Measurements from ENCODE around the gene SYT7. TPM values are rescaled to one million over a fixed set of nuclear protein-coding genes. Genes with fewer than 3 reads are reported as not detected.

Gene SYT7
- total and polyA plus RNA-seq, 10 of the 15 experiments (the other 5 are each of a cell fraction or from before 2014, with no cell fraction given): not detected

DNA sequence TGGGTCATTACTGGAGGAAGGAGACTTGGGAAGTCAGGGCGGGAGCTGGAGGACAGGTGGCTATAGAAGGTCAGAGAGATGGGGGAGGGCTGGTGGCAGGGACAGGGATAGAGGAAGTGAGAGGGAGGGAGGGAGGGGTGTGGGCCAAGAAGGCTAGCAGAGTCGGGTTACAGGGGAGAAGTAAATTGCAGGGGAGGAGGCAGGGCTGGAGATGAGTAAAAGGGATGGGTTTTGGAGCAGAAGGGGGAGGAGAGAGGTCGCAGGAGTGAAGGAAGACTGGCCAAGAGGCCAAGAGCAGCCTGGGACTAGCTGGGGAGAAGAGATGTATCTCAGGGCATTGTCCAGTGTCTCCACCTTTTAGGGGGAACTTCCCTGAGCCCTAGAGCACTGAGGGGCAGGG lies 39.3 kb downstream of the SYT7 start:
- H3K9ac ChIP-seq (ENCODE audit: control insufficient read depth, insufficient read depth, low read length): no peak overlapping the region
- H4K20me1 ChIP-seq (ENCODE audit: control insufficient read depth, insufficient read depth): no peaks in the 10 kb centered on the region
- no peak for FAIRE-seq
- DNase-seq (ENCODE audit: low read depth, low spot score): no peak
- ATAC-seq: peak; percentile 55
- TF ChIP-seq SPI1 (IDR thresholded peaks at IDR 0.05; ENCODE audit: borderline replicate concordance, insufficient read depth, low read depth, low read length) (peak; percentile 35; the same call in 1 of the 2 replicates), NRF1 (conservative IDR thresholded peaks at IDR 0.05; ENCODE audit: low read depth, low read length) (no peak), ASH2L (IDR thresholded peaks at IDR 0.05; ENCODE audit: borderline replicate concordance, low read depth) (no peak)
- TF ChIP-seq, protein P1, sequence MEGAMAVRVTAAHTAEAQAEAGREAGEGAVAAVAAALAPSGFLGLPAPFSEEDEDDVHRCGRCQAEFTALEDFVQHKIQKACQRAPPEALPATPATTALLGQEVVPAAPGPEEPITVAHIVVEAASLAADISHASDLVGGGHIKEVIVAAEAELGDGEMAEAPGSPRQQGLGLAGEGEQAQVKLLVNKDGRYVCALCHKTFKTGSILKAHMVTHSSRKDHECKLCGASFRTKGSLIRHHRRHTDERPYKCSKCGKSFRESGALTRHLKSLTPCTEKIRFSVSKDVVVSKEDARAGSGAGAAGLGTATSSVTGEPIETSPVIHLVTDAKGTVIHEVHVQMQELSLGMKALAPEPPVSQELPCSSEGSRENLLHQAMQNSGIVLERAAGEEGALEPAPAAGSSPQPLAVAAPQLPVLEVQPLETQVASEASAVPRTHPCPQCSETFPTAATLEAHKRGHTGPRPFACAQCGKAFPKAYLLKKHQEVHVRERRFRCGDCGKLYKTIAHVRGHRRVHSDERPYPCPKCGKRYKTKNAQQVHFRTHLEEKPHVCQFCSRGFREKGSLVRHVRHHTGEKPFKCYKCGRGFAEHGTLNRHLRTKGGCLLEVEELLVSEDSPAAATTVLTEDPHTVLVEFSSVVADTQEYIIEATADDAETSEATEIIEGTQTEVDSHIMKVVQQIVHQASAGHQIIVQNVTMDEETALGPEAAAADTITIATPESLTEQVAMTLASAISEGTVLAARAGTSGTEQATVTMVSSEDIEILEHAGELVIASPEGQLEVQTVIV (IDR thresholded peaks at IDR 0.05; ENCODE audit: borderline replicate concordance, partially characterized antibody): no peak
- H3K27me3 ChIP-seq (replicated peaks in 1 of 2; ENCODE audit: control insufficient read depth in 2 of 2, insufficient read depth in 2 of 2, low read length in 1 of 2): no peaks in the 10 kb centered on the region; a peak in 2 of 4 replicates
- no peaks in the 10 kb centered on the region for H3K4me1 ChIP-seq (ENCODE audit: control insufficient read depth, insufficient read depth, low read length)
- no TSS peak for BruUV-seq (replicated peaks)
- WGBS (ENCODE audit: insufficient coverage, insufficient replicate concordance, low lambda C conversion rate, missing lambda C conversion rate): 0% methylated on average over 2 of the region's 3 CpGs
- H3K9me3 ChIP-seq (replicated peaks; ENCODE audit: control insufficient read depth, insufficient read depth, low read length): no peaks in the 10 kb centered on the region; the same call in 2 of the 3 replicates
- SMC1A ChIA-PET (ENCODE audit: uncharacterized antibody, unreplicated experiment): no interaction called here
- no peak overlapping the region for H3K27ac ChIP-seq (ENCODE audit: control insufficient read depth, insufficient read depth)
- no peak overlapping the region for H3K4me2 ChIP-seq (ENCODE audit: control insufficient read depth, insufficient read depth)
- H3K4me3 ChIP-seq: no peak overlapping the region
- no peak overlapping the region for H2AFZ ChIP-seq (ENCODE audit: control insufficient read depth, low read depth, low read length)
- CTCF ChIA-PET: no interaction called here
- H3K36me3 ChIP-seq (ENCODE audit: control insufficient read depth in 2 of 2, insufficient read depth in 2 of 2, low read length in 1 of 2): no peaks in the 10 kb centered on the region
- POLR2A ChIA-PET: no interaction called here
- no peaks in the 10 kb centered on the region for H3K79me2 ChIP-seq (ENCODE audit: control insufficient read depth, insufficient read depth, low read length)
- in situ Hi-C loops (cut with MboI) (no loop called here), intact Hi-C loops (cut with micrococcal nuclease; ENCODE audit: unreplicated experiment) (no loop called here)
- RAD21 ChIA-PET (ENCODE audit: unreplicated experiment): no interaction called here

GRCh38 chr11:61540528-61540927 lies 40.3 kb downstream of the SYT7 start:
- WGBS (ENCODE audit: insufficient coverage, insufficient replicate concordance, low lambda C conversion rate, missing lambda C conversion rate): 0% methylated on average over 9 of the region's 9 CpGs
- BruUV-seq (replicated peaks): no TSS peak

More at GRCh38 chr11:61540528-61540927, 40.3 kb downstream of the SYT7 start:
- ChIA-PET CTCF (interaction anchor here (1.4 to 1.7 kb wide), 2 partner anchors 24 to 94 kb away, joined by 5 read pairs; no protein-coding TSS in a partner anchor), POLR2A (no interaction called here), SMC1A (ENCODE audit: uncharacterized antibody, unreplicated experiment) (no interaction called here), RAD21 (ENCODE audit: unreplicated experiment) (no interaction called here)
- Histone ChIP-seq H3K36me3 (ENCODE audit: control insufficient read depth in 2 of 2, insufficient read depth in 2 of 2, low read length in 1 of 2) (no peaks in the 10 kb centered on the region), H3K9me3 (replicated peaks; ENCODE audit: control insufficient read depth, insufficient read depth, low read length) (no peaks in the 10 kb centered on the region; the same call in 2 of the 3 replicates), H3K4me2 (ENCODE audit: control insufficient read depth, insufficient read depth) (no peak overlapping the region), H3K9ac (ENCODE audit: control insufficient read depth, insufficient read depth, low read length) (no peak overlapping the region), H3K27ac (ENCODE audit: control insufficient read depth, insufficient read depth) (no peak overlapping the region), H2AFZ (ENCODE audit: control insufficient read depth, low read depth, low read length) (no peak overlapping the region), H3K4me1 (ENCODE audit: control insufficient read depth, insufficient read depth, low read length) (no peaks in the 10 kb centered on the region), H3K79me2 (ENCODE audit: control insufficient read depth, insufficient read depth, low read length) (no peaks in the 10 kb centered on the region), H3K4me3 (no peak overlapping the region), H4K20me1 (ENCODE audit: control insufficient read depth, insufficient read depth) (no peaks in the 10 kb centered on the region), H3K27me3 (replicated peaks in 1 of 2; ENCODE audit: control insufficient read depth in 2 of 2, insufficient read depth in 2 of 2, low read length in 1 of 2) (no peaks in the 10 kb centered on the region; a peak in 2 of 4 replicates)
- TF ChIP-seq, protein P2, sequence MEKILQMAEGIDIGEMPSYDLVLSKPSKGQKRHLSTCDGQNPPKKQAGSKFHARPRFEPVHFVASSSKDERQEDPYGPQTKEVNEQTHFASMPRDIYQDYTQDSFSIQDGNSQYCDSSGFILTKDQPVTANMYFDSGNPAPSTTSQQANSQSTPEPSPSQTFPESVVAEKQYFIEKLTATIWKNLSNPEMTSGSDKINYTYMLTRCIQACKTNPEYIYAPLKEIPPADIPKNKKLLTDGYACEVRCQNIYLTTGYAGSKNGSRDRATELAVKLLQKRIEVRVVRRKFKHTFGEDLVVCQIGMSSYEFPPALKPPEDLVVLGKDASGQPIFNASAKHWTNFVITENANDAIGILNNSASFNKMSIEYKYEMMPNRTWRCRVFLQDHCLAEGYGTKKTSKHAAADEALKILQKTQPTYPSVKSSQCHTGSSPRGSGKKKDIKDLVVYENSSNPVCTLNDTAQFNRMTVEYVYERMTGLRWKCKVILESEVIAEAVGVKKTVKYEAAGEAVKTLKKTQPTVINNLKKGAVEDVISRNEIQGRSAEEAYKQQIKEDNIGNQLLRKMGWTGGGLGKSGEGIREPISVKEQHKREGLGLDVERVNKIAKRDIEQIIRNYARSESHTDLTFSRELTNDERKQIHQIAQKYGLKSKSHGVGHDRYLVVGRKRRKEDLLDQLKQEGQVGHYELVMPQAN (conservative IDR thresholded peaks at IDR 0.05): no peak
- no peak for TF ChIP-seq RBBP5 (conservative IDR thresholded peaks at IDR 0.05)
- no peak for TF ChIP-seq USF2 (IDR thresholded peaks at IDR 0.05; ENCODE audit: borderline replicate concordance, low read depth, low read length)
- no peak for TF ChIP-seq MEF2A (IDR thresholded peaks at IDR 0.05; ENCODE audit: insufficient read depth, low read depth, low read length)
- no peak for TF ChIP-seq ZZZ3 (IDR thresholded peaks at IDR 0.05; ENCODE audit: control insufficient read depth, insufficient read length, low read depth)
- no peak for TF ChIP-seq DPF2 (IDR thresholded peaks at IDR 0.05)
- TF ChIP-seq EP300 (IDR thresholded peaks at IDR 0.05; ENCODE audit: borderline replicate concordance in 1 of 2, control insufficient read depth in 1 of 2, low read depth in 2 of 2, low read length in 2 of 2): no peak
- intact Hi-C loops (cut with micrococcal nuclease; ENCODE audit: unreplicated experiment): no loop called here
- in situ Hi-C loops (cut with MboI): no loop called here
- ATAC-seq (no peak), FAIRE-seq (no peak), DNase-seq (ENCODE audit: low read depth, low spot score) (no peak)

Data from GM12878 (cell line).